ENCODE data around the gene LRP5.
A peak's percentile ranks its signal among the peaks of the same experiment; 100 is the strongest.

Gene LRP5
- total RNA-seq = 2.9 to 13.0 (median 9.0) reads per million in 3 experiments

GRCh38 chr11:68312117-68312779 lies at the start of gene LRP5:
Gene LRP5, plus strand, starts transcription at chr11:68312591. Its CDS starts 124 bp downstream, at chr11:68312715.
- no peak for DNase-seq

- DNase-seq = no peak
Observed at GRCh38 chr11:68263444-68264035, 48.9 kb upstream of the LRP5 start.

DNA sequence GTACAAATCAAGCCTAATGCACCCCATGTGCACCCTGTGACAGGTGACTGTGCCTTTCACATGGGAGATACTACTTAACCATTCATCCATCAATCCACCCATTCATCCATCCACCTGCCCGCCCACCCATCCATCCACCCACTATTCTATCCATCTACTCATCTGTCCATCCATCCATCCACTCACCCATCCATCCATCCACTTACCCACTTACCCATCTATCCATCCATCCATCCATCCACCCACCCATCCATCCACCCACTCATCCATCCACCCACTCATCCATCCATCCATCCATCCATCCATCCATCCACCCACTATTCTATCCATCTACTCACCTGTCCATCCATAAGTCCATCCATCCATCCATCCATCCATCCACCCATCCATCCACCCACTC lies 48.1 kb upstream of the LRP5 start:
- no peak for DNase-seq

DNA sequence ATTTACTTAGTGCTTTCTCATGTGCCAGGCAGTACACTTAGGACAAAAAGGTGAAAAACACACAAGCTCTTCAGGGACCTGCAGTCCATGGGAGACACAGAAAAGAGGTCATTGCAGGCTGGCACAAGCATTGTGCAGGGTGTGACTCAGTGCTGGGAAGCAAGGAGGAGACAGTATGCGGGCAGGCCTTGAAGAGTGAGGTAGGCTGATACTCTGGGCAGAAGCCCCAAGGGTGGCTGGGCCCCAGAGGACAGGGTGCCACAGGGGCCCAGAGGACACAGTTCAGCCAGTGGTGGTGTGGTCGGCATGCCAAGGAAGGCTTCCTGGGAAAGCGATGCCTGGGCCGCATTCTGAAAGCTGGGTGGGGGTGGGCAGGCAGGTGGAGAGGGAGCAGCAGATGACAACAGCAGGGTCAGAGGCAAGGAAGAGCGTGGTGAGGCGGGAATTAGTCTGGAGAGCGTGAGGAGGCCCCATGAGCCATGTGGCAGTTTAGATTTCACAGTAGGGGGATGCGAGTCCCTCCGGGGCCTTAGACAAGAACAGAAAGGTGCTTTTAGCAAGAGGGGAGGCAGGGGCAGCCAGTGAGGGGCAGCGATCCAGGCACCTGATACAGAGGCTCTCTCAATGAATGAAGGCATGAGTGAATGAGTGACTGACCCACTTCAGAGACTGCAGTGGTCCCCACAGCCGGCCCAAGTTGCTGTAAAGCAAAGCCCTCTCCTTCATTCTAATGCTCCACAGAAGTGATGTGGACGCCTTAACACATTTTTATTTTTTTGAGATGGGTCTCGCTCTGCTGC lies 47.5 kb upstream of the LRP5 start:
- no peak for DNase-seq

DNA sequence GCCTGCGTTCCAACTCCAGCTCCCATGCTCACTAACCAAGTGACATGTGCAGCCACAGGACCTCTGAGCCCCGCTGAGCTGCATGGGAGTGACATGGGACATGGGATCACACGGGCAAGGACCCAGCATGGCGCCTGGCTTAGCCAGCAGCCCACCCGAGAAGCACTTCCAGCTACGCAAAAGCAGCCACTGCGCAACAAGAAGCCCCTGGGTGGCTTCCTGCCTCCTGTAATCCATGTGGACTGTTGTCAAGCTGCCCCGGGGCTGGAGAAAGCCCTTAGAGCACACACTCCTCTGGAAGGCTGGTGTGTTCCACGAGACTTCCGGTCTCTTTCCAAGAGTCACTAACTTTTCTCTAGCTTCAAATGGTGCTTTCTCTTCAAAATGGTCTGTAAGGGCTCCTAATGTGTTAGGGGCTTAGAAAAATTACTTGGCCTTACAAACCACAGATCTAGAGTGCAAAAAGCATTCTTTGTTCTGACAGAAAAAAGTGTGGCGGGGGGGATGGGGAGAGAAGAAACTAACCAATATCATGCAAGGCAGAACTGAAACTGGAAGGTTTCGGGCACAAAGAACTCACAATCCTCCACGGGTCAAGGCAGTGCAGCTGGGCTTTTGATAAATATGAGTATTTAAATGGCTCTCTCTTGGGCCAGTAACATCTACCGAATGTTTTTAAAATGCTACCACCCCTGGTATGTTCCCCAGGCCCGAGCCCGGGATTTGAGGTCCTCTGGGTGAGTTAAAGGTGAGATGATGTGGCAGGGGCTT lies 46.1 kb upstream of the LRP5 start:
- no peak for DNase-seq

DNA sequence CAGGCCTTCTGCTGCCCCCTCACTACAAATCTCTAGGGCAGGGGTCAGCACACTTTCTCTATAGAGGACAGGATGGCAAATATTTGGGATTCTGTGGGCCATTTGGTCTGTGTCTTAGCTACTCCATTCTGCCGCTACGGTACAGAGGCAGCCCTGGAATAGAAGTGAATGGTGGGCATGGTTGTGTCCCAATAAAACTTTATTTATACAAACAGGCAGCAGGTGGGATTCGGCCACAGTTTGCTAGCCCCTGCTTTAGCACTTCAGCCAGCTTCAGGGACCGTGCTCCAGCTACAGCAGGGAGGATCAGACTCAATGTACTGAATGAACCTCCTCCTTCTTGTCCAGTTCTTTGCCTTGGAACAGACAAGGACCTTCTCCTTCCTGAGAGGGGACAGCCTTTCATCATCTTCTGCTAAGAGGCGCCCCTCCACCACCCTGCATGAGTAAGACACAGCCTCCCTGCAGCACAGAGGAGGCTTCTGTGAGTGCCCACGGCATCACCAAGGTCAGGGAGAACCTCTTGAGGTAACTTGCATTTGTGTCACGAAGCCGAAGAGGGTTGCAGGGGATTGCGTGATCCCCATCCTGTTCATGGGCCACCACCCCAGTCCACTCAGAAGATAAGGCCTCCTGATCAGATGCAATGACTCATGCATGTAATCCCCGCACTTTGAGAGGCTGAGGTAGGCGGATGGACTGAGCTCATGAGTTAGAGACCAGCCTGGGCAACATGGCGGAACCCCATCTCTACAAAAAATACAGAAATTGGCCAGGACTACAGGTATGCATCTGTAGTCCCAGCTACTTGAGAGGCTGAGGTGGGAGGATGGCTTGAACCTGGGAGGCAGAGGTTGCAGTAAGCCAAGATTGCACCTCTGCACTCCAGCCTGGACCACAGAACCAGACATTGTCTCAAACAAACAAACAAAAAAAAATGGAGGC lies 45.2 kb upstream of the LRP5 start:
- no peak for DNase-seq

DNA sequence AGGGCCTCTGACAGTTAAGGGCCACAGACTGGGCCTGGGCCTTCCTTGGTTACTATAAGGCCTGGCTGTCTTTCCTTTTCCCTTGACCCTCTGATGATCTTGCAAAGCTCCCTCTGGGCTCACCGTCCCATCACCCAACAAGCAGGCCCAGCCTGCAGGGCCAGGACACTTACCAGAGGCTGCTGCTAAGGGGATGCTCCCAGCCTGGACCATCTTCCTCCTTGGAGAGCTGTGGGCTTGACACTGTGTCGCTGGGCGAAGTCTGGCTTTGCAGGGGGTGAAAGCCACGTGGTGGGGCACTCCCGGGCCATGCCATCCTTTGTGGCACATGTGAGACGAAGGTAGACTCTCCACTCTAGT lies 44.5 kb upstream of the LRP5 start:
- DNase-seq = no peak

DNA sequence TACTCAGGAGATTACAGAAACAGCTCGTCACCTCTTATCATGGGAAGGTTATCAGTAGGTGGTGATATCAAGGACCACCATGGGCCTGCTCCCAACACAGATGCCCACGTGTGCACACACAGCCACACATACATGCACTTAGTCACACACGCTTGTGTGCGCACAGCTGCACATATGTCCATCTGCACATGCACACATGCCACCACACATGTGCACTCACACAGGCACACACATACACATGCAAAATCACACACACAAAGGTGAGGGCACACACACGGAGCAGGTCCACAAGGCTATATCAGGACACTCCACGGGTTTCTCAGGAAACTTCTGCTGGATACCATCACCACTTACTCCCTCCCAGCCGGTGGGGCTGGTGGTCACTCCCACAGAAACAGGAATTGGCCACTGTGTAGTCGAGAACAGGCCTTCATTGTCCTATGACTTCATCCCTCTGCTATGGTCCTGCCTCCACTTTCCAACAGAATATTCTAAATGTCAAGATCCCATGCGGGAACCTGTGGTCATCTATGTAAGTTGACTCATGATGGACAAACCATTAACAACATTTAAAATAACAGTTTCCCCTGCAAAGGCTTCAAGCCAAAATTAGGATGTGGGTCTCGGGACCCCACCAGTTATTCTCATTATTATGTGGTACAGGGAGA lies 42.8 kb upstream of the LRP5 start:
- no peak for DNase-seq

DNA sequence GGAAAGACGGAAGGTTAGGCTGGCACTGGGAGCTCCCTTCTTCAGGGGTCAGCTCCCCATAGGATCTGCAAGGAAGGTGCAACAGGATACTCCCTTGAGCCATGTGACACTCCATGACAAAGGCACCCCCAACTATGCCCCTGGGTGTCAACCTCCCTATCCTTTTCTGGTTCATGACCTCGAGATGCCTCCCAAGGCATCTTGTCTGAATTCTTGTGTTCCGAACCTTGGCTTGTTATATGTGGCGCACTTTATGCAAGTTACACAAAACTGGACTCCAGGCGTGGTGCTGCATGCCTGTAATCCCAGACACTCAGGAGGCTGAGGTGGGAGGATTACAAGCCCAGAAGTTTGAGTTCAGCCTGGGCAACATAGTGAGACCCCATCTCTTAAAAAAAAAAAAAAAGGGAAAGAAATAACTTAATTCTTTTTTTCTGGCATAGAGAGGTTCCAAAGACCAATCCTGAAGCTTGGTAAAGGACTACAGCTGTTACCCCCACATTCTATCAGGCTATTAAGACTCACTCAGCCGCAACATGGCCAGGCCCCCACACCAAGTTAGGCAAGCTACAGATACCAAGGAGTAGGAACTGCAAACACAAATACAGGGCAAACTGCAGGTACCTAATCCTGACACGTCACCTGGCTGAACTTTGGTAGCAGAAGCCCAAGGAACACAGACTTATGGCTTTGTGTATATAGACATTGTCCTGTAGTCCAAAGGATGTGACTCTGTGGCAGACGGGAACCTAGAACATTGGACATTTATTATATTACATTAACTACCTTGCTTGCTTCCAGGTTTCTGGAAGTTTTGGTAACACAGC lies 42.0 kb upstream of the LRP5 start:
- no peak for DNase-seq

GRCh38 chr11:68271023-68271780 lies 41.2 kb upstream of the LRP5 start:
- peak; percentile 58 for DNase-seq

GRCh38 chr11:68271781-68272608 lies 40.4 kb upstream of the LRP5 start, which contains the start of gene C11orf24:
Gene C11orf24, minus strand, starts transcription at chr11:68271973. Its CDS starts 8,206 bp downstream, at chr11:68263767.
- DNase-seq = peak; percentile 92

DNA sequence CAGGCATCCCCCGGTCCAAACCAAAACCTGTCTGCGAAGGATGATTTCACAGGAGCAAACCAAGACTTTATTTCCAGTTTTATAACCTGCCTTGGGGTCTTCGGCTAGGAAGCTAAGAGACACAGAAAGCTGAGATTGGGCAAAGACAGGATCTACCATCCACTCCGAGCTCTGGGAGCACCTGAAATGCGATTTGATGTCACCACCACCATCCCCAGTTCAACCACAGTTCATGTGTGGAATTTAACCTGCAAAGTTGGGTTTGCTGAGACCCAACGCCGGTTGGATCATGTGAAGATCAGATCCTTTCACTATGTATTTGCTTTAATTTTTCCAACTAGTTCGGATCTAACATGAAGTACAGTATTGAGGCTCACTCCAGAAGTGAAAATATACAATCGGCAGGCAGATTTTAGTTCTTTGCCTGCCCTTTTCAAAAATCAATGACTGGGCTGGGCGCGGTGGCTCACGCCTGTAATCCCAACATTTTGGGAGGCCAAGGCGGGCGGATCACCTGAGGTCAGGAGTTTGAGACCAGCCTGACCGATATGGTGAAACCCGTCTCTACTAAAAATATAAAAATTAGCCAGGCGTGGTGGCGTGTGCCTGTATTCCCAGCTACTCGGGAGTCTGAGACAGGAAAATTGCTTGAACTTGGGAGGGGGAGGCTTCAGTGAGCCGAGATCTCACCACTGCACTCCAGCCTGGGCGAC lies 39.2 kb upstream of the LRP5 start:
- DNase-seq = no peak

DNA sequence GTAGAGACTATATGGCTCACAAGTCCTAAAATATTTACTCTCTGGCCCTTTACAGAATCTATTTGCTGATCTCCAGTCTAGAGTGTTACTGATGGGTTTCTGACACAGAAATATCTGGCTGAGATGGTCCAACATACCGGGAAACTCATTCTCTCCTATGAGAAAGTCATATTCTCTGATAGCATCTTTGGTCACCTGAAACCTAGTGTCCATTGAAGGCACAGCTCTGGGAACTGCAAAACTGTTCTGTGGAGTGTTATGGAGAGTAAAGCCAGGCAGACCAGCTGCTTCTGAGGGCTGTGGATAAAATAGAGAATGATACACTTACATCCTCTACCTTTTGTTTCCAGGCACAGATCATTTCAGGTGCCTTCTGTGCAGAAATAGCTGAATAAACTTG lies 38.1 kb upstream of the LRP5 start:
- no peak for DNase-seq

DNA sequence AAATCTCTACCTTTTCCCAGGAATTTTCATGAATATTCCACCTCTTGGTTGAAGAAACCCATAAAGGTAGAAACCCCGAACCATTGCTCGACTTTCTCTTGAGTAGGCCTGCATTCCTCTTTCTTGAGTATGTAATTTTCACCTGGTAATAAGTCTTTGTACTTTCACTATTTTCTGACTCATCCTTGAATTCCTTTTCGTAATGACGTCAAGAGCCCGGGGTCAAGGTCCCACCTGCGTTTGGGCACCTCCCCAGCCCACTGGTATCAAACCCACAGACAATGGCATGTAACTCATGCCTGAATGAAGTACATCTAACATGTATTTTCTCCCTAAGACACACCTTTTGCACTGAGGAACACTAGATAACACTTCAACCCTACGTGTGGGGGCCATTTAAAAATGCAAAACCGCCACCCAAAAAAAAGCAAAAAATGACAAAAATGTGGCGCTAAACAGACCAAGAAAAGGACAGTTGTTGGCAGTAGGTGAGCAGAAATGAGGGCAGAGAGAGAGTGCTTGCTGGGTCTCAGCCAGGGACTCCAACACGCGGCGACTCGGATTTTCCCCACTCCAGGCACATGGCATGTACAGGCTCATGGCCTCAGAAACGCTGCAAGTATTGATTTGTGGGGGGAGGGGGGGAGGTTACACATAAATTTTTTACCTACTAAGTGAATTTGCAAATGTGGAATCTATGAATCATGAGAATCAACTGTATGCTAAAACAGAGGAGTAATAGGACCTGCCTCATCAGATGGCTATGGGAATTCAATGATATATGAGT lies 36.5 kb upstream of the LRP5 start:
- no peak for DNase-seq

GRCh38 chr11:68276861-68277260 lies 35.5 kb upstream of the LRP5 start:
- no peak for DNase-seq

- DNase-seq = no peak
Observed at GRCh38 chr11:68279676-68280075, 32.7 kb upstream of the LRP5 start.
